Brain microvascular endothelial cell (primary cell): ENCODE measurements around the gene ACTN3.
"Not testable (repeated sequence)": the region's sequence is repeated elsewhere in the genome, so short reads cannot be mapped to it uniquely, and the experiment has no call there.

Experiments
- DNase-seq: peaks from one replicate; pipeline ENCODE4 v3.0.0-alpha.2; 2020
- H3K27ac ChIP-seq: fragments of 250-450 bp; sonication (Bioruptor Pico); 2 replicates; pipeline ENCODE4 v1.5.1; 2020; ENCODE audit warnings: mild to moderate bottlenecking, moderate library complexity
- H3K27me3 ChIP-seq: fragments of 250-450 bp; sonication (Bioruptor Pico); replicated peaks from 2 replicates; pipeline ENCODE4 v1.5.1; 2020; ENCODE audit warnings: mild to moderate bottlenecking
- H3K36me3 ChIP-seq: fragments of 250-450 bp; sonication (Bioruptor Pico); replicated peaks from 2 replicates; pipeline ENCODE4 v1.5.1; 2020; ENCODE audit warnings: mild to moderate bottlenecking
- H3K4me3 ChIP-seq: 2 replicates; pipeline ENCODE4 v1.5.1; 2011; ENCODE audit warnings: low read depth, mild to moderate bottlenecking, control low read depth, low read length, moderate library complexity
- in situ Hi-C: cut with HindIII; loops from 2 replicates; pipeline ENCODE4 v1.10.0; 2017; ENCODE audit warnings: low sequenced_read_pairs, low pct_ligation_motif_present
- TF ChIP-seq, protein P1 (sequence below): IDR thresholded peaks from 2 replicates; pipeline ENCODE4 v1.5.1; 2011; ENCODE audit warnings: low read depth, mild to moderate bottlenecking, moderate library complexity, low read length, control low read depth, inconsistent platforms; ENCODE audit errors: missing control alignments

The ACTN3 gene

DNA sequence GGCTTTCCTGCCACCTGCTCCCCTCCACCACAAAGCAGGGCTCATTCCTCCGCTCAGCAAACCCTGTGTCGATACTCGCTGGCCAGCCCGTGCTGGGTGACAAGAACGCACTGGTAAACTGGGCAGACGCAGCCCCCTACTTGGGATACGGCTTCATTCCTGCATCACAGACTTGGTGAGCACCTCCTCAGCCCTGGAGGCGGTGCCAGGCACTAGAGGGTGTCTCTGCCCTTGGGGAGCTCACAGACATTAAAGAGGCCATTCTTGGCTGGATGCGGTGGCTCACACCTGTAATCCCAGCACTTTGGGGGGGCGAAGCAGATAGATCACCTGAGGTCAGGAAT, 6.9 kb upstream of the ACTN3 start:
- no peaks in the 10 kb centered on the region for H3K27me3 ChIP-seq
- TF ChIP-seq, protein P1, sequence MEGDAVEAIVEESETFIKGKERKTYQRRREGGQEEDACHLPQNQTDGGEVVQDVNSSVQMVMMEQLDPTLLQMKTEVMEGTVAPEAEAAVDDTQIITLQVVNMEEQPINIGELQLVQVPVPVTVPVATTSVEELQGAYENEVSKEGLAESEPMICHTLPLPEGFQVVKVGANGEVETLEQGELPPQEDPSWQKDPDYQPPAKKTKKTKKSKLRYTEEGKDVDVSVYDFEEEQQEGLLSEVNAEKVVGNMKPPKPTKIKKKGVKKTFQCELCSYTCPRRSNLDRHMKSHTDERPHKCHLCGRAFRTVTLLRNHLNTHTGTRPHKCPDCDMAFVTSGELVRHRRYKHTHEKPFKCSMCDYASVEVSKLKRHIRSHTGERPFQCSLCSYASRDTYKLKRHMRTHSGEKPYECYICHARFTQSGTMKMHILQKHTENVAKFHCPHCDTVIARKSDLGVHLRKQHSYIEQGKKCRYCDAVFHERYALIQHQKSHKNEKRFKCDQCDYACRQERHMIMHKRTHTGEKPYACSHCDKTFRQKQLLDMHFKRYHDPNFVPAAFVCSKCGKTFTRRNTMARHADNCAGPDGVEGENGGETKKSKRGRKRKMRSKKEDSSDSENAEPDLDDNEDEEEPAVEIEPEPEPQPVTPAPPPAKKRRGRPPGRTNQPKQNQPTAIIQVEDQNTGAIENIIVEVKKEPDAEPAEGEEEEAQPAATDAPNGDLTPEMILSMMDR, result no peak
- no peaks in the 10 kb centered on the region for H3K36me3 ChIP-seq
- no peak overlapping the region for H3K27ac ChIP-seq
- in situ Hi-C loops, result no loop called here
- no peak for DNase-seq
- H3K4me3 ChIP-seq, result no peak overlapping the region

- in situ Hi-C loops, H3K27me3 ChIP-seq, H3K4me3 ChIP-seq, DNase-seq, H3K36me3 ChIP-seq, H3K27ac ChIP-seq: not testable (repeated sequence)
Observed at GRCh38 chr11:66540598-66540997, 6.1 kb upstream of the ACTN3 start.

- no peak for DNase-seq
- TF ChIP-seq, protein P1, result no peak
- H3K27me3 ChIP-seq, result no peaks in the 10 kb centered on the region
- H3K36me3 ChIP-seq, result no peaks in the 10 kb centered on the region
- no peak overlapping the region for H3K4me3 ChIP-seq
- H3K27ac ChIP-seq, result no peak overlapping the region
- in situ Hi-C loops, result no loop called here
Observed at GRCh38 chr11:66541892-66542291, 4.8 kb upstream of the ACTN3 start.

DNA sequence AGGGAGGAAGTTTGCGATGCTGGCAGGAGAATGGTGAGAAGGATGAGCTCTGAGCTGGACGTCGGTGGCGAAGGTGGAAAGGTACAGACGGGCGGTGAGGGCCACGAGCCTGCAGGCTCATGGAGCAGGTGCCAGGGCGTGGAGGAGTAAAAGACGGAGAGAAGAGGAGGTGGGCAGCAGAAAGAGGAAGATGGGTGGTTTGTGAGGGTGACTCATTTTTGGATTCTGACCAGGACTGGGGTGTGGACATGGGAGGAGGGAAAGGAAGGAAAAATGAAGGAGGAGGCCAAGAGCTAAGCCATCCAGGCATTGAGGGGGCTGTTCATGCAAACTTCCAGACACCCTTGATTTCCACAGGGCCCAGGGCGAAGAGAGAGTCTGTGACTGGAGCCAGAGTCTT, 4.3 kb upstream of the ACTN3 start:
- no peaks in the 10 kb centered on the region for H3K36me3 ChIP-seq
- H3K4me3 ChIP-seq, result no peak overlapping the region
- DNase-seq, result no peak
- in situ Hi-C loops, result no loop called here
- TF ChIP-seq, protein P1, result no peak
- H3K27me3 ChIP-seq, result no peaks in the 10 kb centered on the region
- H3K27ac ChIP-seq, result no peak overlapping the region

DNA sequence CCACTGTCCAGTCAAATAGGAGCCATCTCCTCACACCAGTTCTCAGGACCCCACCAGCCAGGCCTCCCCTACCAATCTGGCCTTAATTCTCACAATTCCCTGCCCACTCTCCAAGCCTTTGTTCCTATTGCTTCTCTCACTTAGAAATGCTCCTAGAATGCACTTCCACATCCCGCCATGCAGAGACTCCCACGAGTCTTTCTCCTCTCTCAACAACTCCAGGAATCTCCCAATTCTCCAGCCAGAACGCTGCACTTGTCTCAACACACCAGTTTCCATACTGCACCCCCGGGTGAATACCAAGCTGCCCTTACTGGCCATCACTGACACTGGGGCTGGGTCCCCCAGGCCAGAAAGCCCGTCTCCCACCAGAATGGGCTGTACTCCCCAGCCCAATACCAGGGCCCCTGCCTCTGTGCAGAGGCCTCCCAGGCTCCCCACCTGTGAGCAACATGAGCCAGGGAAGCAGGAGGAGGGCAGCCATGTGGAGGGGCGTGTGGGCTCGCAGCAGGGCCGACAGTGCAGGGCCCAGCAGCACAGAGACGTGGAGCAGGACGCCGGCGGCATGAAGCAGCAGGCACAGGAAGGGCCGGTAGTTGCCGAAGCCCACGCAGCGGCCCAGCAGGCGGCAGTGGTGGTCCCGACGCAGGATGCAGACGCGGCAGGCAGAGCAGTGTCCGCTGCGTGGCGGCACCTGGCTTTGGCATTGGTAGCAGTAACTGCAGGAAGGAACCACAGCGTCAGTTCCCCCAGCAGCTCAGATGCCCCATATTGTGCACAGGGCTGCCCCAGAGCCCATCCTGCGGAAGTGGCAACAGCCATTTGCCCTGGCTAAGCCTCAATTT, 3.2 kb upstream of the ACTN3 start:
- TF ChIP-seq, protein P1, result peak; percentile 88
- peak; percentile 47 for DNase-seq
- Histone ChIP-seq H3K4me3 (peak overlapping the region; percentile 26), H3K27ac (no peak overlapping the region), H3K36me3 (no peaks in the 10 kb centered on the region), H3K27me3 (no peaks in the 10 kb centered on the region)
- in situ Hi-C loops, result no loop called here

- H3K27ac ChIP-seq, H3K36me3 ChIP-seq, in situ Hi-C loops, H3K27me3 ChIP-seq, DNase-seq: not testable (repeated sequence)
- peak overlapping the region; percentile 70 for H3K4me3 ChIP-seq
Observed at GRCh38 chr11:66544952-66545351, 1.8 kb upstream of the ACTN3 start.
